Measurements from ENCODE around the gene CDH10. TPM values are rescaled to one million over a fixed set of nuclear protein-coding genes. Genes with fewer than 3 reads are reported as not detected.

The CDH10 gene
- total and polyA plus RNA-seq, 2 of the 4 experiments (the other 2 are of a cell fraction), result 0.18 to 0.21 TPM

DNA sequence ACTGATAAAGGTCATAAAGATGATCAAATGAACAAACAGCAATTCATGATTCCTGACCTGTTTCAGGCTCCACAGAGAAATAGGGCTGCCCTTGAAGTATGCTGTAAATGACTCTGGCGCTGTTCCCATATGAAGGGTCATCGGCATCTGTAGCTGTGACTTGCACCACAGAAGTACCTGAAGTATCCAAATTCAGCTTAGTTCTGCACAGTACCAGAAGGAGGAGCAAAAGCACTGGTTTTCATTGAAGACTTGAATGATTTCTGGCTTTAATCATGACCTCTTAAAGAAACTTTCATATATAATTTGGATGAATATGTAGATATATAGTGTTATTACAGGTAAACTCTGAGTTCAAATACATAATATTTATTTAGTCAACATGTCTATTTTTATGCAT, 109.1 kb downstream of the CDH10 start:
- Histone ChIP-seq H3K9ac (ENCODE audit: low read depth, low read length) (no peak overlapping the region), H3K9me3 (ENCODE audit: control insufficient read depth, insufficient read depth, low read length) (no peaks in the 10 kb centered on the region; the same call in 1 of the 2 replicates), H2AK9ac (replicated peaks; ENCODE audit: low read depth, low read length, poor library complexity) (no peak overlapping the region), H2BK20ac (ENCODE audit: low read depth, low read length) (no peak overlapping the region), H3K36me3 (ENCODE audit: control insufficient read depth, insufficient read depth, low read length) (no peaks in the 10 kb centered on the region), H3K4me3 (ENCODE audit: insufficient read depth, low read depth, low read length) (no peak overlapping the region), H3K56ac (ENCODE audit: extremely low read depth, insufficient read depth, low read length) (no peak overlapping the region), H3K18ac (ENCODE audit: low read depth, low read length) (no peak overlapping the region), H3K79me1 (ENCODE audit: low read depth in 1 of 2, low read length in 2 of 2) (no peaks in the 10 kb centered on the region), H2AK5ac (ENCODE audit: low read depth, low read length) (no peak overlapping the region), H3K14ac (replicated peaks; ENCODE audit: low read depth, low read length) (no peak overlapping the region), H2BK15ac (ENCODE audit: low read depth, low read length) (no peak overlapping the region), H3K27ac (ENCODE audit: insufficient read depth, low read length) (no peak overlapping the region), H3K27me3 (ENCODE audit: control insufficient read depth, insufficient read depth, low read length) (no peaks in the 10 kb centered on the region), H4K5ac (ENCODE audit: low read depth, low read length) (no peak overlapping the region), H2BK120ac (ENCODE audit: low read depth, low read length) (no peak overlapping the region), H2AFZ (replicated peaks; ENCODE audit: low read length, poor library complexity) (no peak overlapping the region), H3K9me1 (ENCODE audit: insufficient read depth, low read length) (no peaks in the 10 kb centered on the region), H3K4me2 (ENCODE audit: low read depth, low read length) (no peak overlapping the region), H4K8ac (ENCODE audit: low read depth in 2 of 2, low read length in 2 of 2) (no peak overlapping the region), H4K91ac (ENCODE audit: insufficient read depth, low read depth, low read length) (no peak overlapping the region), H2BK5ac (ENCODE audit: low read depth, low read length, poor library complexity, severe bottlenecking) (no peak overlapping the region), H4K20me1 (ENCODE audit: insufficient read depth, low read length) (no peaks in the 10 kb centered on the region), H3K23ac (ENCODE audit: low read depth, low read length) (no peak overlapping the region), H3K4ac (ENCODE audit: low read depth, low read length) (no peak overlapping the region), H3K4me1 (ENCODE audit: control insufficient read depth, insufficient read depth, low read length) (no peaks in the 10 kb centered on the region)
- ATAC-seq (ENCODE audit: low read depth) (no peak), DNase-seq (no peak)
- intact Hi-C loops (cut with micrococcal nuclease) (no loop called here), in situ Hi-C loops (cut with MboI; ENCODE audit: low sequenced_read_pairs) (no loop called here), dilution Hi-C loops (cut with HindIII; ENCODE audit: low sequenced_read_pairs, unreplicated experiment) (no loop called here)
- no peak for TF ChIP-seq MAFK (IDR thresholded peaks at IDR 0.05; ENCODE audit: low read depth, low read length)
- TF ChIP-seq, protein P1, sequence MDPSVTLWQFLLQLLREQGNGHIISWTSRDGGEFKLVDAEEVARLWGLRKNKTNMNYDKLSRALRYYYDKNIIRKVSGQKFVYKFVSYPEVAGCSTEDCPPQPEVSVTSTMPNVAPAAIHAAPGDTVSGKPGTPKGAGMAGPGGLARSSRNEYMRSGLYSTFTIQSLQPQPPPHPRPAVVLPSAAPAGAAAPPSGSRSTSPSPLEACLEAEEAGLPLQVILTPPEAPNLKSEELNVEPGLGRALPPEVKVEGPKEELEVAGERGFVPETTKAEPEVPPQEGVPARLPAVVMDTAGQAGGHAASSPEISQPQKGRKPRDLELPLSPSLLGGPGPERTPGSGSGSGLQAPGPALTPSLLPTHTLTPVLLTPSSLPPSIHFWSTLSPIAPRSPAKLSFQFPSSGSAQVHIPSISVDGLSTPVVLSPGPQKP (IDR thresholded peaks at IDR 0.05; ENCODE audit: borderline replicate concordance, low read depth, low read length), result no peak
- TF ChIP-seq SMC3 (IDR thresholded peaks at IDR 0.05; ENCODE audit: low read depth, low read length), result no peak
- TF ChIP-seq RFX5 (IDR thresholded peaks at IDR 0.05; ENCODE audit: low read depth, low read length), result no peak
- BruUV-seq (replicated peaks), result no TSS peak
- 90% methylated on average over 2 of the region's 2 CpGs; no CpG with 5 or more reads in 1 of the 2 experiments for WGBS, 2 experiments (ENCODE audit: extremely low coverage in 2 of 2, insufficient read length in 1 of 2)
- CTCF ChIA-PET, result no interaction called here
- POLR2A ChIA-PET (ENCODE audit: unreplicated experiment), result no interaction called here

All from IMR-90 (cell line).